ENCODE data around the gene ZNF688.
"Not testable (repeated sequence)": the region's sequence is repeated elsewhere in the genome, so short reads cannot be mapped to it uniquely, and the experiment has no call there.

ZNF688 gene

DNA sequence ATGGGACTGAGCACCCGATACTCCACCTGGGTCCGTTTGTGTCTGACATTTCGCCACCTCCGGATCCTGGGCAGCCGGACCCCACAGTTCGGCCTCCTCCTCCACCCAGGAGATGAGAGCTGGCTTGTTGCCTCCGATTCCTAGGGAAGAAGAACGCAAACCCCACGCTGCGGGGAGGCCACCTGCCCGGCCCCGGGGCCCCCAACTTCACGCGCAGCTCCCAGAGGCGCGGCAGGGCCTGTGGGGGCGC lies 13.9 kb downstream of the ZNF688 start:
- no peak for DNase-seq (ENCODE audit: low read depth in 3 of 3)

DNA sequence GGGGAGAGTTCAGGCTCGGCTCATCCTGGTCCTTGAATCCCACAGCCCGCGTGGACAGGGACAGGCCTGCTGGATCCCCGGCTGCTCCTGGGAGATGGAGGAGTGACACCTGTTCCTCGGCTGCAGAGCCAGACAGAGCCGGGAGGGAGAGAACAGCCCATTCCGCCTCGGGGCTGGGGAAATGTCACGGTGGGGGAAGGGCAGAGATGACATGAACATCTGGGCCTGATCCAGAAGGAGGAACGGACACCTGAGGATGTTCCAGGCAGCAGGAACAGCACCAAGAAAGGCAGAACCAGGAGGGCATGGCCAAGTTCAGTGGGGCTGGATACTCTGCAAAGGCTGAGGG lies 15.4 kb downstream of the ZNF688 start:
- DNase-seq (ENCODE audit: low read depth in 3 of 3), result no peak

DNA sequence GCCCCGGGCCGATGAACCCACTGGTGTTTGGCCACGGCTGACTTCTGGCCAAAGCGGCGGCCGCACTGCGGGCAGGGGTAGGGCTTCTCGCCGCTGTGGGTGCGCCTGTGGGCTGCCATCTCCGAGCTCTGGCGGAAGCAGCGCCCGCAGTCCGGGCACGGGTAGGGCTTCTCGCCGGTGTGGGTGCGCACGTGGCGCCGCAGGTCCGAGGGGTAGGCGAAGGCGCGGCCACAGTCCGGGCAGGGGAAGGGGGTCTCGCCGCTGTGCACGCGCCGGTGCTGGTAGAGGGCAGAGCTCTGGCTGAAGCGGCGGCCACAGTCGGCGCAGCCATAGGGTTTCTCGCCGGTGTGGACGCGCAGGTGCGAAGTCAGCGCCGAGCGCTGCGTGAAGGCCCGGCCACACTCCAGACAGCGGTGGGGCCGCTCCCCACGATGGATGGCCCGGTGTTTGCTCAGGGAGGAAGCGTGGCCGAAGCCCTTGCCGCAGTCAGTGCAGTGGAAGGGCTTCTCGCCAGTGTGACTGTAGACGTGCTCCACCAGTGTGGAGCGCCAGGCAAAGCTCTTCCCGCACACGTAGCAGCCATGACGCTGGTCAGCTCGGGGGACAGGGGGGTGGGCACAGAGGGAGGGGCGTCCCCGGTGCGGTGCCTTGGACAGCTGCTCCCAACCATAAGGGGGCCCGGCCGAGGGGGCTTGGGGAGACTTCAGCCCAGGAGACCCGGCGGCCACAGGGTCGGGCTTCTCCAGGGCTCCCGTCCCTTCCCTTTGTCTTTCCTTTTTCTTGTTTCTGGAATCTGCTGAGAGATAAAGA lies 16.0 kb downstream of the ZNF688 start:
- no peak for DNase-seq (ENCODE audit: low read depth in 3 of 3)

DNA sequence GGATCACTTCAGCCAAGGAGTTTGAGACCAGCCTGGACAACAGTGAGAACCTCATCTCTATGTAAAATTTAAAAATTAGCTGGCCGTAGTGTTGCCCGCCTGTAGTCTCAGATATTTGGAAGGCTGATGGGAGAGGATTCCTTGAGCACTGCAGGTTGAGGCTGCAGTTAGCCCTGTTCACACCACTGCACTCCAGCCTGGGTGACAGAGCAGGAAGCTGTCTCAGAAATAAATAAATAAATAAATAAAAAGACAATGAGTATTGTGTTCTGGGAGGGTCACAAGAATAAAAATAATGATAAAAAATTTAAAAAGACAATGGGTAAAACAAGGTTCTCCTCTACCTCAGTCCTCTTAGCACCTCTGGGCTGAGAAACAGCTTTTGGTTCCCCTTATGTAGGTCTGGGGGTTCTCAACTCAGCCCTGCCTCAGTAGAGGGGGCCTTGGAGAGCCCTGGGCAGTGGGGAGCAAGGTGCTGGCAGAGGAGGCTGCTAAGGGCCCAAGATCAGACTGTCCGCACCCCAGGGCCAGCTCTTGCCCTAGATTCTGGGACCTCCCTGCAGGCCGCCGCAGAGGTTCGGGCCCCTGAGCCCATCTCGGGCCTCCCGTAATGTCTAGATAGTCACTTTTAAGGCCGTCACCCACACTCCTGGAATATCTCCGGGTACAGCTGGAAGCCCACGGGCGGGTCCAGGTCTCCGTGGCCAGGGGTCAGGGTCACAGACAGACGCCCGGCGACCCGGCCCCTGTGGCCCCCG lies 16.8 kb downstream of the ZNF688 start:
- no peak for DNase-seq (ENCODE audit: low read depth in 3 of 3)

DNA sequence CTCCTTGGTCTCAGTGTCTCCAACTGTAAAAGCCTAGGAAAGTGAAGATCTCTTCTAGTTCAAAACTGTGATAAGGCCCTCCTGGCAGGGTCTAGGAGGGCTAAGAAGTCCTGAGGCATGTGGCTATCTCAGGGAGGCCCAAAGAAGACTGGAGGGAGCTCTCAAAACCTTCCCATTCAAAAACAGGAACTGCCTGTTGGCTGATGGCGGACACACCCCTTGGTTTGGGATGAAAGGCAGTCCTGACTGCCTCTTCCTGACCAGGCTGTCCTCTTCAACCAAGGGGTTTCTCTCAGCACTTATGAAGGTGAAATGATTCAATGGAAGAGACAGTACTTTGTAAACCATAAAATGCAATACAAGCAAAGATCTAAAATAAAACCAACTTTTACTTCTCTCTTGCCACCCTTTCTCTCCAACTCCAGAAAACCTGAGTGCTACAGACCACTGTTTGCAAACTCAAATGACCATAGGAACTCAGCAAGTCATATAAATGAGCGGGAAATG lies 18.1 kb downstream of the ZNF688 start:
- DNase-seq (ENCODE audit: low read depth in 3 of 3), result no peak

DNA sequence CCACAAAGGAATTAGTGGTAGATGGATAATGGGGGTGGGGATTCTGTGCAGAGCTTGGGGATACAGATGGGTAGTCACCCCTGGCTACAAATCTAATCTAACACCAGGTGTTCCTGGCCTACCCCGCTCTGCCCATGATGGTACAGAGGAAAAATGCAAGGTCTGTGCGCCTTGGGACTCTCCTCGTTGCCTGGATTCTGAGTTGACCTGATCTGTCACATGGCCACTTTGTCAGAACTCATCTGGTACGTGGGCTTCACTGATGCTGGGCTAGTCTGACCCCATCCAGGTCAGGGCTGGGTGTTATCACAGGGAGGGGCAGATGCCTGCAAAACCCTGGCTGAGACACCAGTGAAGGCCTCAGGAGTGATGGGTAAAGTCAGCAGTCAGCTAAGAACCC lies 18.6 kb downstream of the ZNF688 start:
- no peak for DNase-seq (ENCODE audit: low read depth in 3 of 3)

DNA sequence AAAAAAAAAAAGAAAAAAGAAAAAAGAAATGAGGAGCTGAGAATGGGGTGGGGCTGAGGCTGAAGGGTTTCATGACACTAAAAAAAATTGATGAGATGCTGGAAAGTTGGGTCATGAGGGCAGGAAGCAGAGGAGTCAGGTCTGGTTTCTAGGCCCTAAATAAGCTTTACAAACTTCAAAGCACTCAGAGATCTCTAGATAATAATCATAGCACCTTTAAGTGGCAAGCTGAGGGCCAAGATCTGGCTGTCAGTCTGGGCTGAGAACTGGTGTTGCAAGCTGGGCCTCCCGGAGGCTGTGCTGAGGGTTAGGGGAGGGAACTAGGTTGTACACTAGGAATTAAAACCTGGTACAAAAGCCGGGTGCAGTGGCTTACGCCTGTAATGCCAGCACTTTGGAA lies 19.7 kb downstream of the ZNF688 start:
- DNase-seq (ENCODE audit: low read depth in 3 of 3), result peak in 1 of 3 experiments; percentile 64

DNA sequence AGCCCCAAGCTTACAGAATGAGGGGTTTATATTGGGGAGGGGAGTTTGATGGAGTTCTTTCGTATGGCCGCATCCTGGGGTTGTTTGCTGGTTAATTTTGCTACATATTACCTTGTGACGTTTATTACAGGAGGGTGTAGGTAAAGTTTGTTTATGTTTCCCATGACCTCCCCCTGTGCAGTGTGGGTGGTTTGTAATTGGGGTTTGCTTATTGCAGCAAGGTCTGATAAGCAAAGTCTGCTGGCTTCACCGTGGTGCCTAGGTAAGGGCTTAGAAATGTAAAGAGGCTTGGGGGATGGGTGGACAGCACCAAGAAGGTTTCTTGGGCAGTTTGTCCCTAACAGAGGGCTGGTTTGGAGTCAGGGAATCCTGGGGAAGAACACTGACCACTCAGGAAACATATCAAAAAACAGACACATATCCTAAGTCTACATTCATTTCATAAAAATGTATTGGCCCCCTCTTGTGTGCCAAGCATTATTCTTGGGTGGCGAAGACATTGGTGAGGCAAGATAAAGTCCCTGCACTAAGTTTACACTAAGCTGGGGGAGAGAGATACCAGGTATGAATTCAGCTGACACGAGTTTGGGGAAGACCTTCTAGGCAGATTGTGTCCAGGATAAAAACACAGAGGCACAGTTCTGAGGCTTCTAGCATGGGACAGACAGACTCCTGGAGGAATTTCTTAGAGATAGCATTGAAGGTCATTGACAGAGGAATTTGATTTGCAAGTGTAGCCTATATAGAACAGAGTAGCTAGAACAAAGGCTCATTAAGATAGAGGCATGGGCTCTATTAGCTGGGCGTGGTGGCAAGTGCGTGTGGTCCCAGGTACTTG lies 22.9 kb downstream of the ZNF688 start:
- DNase-seq (ENCODE audit: low read depth in 3 of 3), result no peak

DNA sequence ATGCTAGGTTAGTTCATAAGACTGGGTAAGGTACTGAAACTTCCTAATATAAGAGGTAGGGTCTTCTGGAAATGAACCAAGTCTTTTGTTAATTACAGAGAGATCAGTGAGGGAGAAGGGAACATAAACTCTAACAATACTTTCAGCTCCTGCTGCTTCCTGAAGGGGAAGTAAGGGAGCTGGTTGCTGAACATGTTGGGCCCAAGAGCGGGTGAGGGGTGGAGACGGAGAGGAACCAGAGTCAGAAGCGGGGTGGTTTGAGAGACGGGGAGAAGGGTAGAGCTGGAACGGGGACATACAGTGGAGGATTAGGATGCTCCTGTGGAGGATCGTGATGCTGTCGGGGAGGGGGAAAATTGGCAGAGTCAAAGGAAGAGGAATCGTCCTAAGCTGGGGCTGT lies 25.4 kb downstream of the ZNF688 start:
- no peak for DNase-seq (ENCODE audit: low read depth in 3 of 3)

DNA sequence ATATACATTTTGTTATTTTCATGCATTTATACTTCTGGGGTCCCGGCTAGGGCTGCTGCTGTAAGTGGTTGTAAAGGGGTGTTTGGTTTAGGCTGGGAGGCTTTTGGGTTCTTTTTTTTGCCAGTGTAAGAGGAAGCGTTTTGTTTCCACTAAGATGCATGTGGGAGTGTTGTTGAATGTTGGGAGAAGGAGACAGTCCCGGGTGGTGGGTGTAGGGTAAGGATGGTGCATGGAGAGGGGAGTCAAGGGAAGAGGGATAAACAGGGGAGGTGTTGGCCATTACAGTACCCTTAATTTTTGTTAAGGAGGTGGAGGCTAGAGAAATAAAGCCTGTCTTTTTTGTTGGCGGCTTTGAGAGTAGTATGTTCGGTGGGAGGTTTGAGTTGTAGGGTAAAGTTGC lies 28.4 kb downstream of the ZNF688 start:
- DNase-seq (ENCODE audit: low read depth in 3 of 3), result no peak

DNA sequence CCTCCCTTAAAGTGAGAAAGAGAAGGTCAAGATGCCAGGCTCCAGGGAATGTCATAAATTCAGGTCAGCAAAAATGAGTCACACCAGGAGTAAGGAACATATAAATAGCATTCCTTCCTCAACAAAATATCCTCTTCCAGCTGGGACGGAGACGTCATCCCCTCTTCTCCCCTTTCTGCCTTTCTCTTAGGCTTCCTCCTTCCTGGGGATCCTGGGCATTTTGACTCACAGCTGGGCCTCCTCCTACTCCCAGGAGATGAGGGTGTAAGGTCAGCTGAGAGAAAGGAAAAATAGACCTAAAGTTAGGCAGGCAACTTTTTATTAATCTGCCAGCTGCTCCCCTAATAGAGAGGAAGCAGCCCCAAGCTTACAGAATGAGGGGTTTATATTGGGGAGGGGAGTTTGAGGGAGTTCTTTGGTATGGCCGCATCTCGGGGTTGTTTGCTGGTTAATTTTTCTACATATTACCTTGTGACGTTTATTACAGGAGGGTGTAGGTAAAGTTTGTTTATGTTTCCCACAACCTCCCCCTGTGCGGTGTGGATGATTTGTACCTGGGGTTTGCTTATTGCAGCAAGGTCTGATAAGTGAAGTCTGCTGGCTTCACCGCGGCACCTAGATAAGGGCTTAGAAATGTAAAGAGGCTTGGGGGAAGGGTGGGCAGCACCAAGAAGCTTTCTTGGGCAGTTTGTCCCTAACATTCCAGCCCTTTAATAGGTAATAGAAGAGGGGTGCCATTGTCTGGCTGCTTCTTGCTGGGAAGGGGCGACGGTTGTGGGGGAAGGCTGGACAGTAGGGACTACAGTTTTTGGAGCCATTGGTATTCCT lies 29.8 kb downstream of the ZNF688 start:
- no peak for DNase-seq (ENCODE audit: low read depth in 3 of 3)

DNA sequence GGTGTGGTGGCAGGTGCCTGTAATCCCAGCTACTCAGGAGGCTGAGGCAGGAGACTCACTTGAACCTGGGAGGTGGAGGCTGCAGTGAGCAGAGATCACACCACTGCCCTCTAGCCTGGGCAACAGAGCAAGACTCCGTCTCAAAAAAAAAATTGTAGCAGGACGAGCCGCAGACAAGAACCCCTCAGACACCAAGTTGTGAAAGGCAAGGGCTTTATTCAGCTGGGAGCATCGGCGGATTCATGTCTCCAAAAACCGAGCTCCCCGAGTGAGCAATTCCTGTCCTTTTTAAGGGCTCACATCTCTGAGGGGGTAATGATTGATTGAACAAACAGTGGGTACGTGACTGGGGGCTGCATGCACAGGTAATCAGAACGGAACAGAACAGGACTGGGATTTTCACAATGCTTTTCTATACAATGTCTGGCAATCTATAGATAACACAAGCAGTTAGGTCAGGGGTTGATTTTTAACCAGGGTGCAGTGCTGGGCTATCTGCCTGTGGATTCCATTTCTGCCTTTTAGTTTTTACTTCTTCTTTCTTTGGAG lies 30.5 kb downstream of the ZNF688 start:
- DNase-seq (ENCODE audit: low read depth in 3 of 3), result not testable (repeated sequence)

DNA sequence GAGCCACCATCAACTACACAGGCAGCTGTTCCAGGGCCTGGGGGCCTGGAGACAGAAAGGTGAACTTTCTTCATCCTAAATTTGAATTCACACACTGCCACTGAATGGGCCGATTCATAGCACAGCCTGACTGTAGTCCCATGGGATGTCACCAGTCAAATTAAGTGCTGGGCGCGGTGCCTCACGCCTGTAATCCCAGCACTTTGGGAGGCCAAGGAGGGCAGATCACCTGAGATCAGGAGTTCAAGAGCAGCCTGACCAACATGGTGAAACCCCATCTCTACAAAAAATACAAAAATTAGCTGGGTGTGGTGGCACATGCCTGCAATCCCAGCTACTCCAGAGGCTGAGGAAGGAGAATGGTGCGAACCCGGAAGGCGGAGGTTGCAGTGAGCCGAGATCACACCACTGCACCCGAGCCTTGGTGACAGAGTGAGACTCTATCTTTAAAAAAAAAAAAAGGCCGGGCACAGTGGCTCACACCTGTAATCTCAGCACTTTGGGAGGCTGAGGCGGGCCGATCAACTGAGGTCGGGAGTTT lies 31.5 kb downstream of the ZNF688 start:
- not testable (repeated sequence) for DNase-seq (ENCODE audit: low read depth in 3 of 3)

DNA sequence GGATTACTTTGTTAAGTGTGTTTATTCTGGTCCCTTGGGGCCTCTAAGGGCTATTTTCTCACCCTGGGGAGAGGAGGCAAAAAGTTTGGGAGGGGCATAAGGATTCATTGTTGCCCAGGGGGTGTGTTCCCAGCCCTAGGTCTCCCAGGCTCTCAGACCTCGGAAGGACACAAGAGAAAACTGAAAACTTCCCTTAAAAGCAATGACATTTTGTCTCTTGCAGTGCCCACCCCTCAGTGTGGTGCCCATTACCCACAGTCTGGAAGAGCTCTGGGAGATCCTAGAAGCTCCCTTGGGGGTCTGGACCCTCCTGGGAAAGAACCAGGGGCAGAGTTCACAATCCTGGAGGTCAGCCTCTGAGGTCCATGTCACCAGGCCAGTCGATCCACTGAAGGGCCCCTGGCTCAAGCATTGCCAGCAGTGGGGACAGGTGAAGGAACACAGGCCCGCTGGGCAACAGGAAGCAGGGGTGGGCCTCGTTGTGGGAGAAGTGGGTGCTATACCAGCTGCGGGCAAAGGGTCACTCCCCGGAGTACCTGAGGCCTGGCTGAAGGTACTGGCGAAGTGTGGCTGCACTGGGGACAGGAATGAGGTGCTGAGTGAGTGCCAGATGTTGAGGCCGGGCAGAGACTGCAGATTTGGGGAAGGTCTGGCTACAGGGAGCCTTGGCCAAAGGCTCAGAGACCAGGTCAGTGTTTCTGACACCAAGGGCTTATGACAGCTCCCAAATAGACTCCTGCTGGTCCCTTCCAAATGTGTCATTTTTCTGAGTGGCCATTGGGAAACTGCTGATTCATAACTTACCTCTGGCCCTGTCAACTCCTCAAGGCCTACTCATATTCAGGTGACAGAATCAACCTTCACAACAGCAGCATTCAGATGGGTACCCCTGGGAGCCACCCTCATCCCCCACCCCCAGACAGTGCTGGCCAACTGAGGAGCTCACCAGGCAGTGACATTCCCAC lies 32.2 kb downstream of the ZNF688 start:
- no peak for DNase-seq (ENCODE audit: low read depth in 3 of 3)

DNA sequence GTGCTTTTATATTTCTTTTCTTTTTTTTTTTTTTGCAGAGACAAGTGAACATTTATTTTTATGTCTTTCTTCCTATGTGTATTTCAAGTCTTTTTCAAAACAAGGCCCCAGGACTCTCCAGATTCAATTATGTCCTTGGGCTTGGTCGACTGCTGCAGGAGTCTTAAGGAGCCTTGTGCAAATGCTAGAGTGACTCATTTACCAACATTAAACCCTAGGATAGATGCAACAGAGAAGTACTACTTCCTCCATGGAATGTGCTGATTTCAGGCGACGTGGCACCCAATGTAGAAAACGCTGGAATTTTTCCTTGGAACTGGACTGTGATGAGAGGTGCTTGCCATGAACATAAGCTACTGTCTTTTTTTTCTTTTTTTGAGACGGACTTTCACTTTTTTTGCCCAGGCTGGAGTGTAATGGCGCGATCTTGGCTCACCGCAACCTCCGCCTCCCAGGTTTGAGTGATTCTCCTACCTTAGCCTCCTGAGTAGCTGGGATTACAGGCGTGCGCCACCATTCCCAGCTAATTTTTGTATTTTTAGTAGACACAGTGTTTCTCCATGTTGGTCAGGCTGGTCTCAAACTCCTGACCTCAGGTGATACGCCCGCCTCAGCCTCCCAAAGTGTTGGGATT lies 35.0 kb downstream of the ZNF688 start:
- DNase-seq (ENCODE audit: low read depth in 3 of 3), result not testable (repeated sequence)

DNA sequence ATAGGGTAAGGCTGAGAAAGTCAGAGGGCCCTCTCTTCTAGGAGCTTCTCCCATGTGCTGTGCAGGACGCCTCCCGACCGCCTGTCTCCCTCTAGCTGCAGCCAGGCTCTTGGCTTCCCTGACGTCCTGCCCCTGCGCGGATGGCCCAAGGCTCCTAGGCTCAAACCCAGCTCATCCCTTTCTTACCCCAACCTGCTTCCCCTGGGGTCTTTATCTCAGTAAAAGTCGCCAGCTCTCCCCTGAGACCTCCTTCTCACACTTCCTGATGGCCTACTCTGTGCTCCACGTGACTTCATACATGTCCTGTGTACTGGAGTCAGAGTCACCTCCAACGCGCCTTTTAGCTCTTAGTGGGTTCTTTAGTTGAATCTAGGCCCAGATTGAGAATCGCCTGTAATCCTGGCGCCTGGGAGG lies 35.7 kb downstream of the ZNF688 start:
- DNase-seq (ENCODE audit: low read depth in 3 of 3), result peak in 1 of 3 experiments; percentile 69

DNA sequence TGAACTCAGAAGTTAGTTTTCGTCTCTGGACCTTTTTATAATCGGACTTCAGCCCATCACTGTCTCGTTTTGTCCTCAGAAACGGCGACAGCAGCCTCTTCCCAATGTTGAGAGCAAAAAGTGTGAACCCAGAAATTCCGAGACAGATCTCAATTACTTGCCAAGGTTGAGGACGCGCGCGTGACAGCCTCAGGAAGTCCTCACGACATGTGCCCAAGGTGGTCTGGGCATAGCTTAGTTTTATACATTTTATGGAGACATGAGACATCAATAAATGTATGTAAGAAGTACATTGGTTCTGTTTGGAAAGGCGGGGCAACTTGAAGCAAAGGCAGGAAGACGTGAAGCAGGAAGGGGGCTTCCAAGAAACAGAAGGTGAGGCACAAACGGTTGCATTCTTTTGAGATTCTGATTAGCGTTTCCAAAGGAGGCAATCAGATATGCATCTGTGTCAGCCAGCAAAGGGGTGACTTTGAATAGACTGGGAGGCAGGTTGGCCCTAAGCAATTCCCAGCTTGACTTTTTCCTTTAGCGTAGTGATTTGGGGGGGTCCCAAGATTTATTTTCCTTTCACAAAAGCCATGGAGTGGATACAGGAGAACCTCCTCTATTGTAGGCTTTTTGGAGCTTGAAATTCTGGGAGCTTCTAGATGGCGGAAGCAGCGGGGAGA lies 36.3 kb downstream of the ZNF688 start:
- DNase-seq (ENCODE audit: low read depth in 3 of 3), result no peak

DNA sequence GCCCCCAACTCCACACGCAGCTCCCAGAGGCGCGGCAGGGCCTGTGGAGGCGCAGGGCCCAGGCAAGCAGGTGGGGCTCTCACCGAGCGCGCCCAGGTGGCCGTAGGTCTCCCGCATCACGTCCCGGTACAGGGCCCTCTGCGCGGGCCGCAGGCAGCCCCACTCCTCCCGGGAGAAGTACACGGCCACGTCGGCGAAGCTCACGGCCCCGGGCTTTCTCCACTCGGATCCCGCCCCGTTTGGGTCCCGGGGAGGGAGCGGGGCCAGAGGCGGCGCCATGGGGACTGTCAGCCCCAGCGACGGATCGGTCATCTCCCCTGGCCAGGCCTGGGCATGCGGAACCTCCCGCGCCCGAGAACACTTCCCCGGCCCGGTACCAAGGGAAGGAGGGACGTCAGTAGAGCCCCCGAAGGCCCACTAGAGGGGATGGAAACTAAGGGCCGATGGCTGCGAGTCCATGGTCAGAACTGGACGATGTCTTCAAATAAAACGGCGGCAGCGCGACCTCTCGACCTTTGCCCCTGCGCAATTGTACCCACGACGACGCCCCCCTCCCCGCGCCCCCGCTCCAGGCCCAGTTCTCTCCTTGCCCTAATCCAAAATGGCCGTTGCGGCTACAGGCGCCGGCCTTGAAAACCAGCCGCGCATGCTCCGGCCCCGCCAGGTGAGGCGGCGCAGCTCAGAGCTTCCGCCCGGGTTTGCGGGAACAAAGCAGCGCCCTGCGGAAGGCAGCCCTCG lies 37.0 kb downstream of the ZNF688 start, which contains the start of gene ZNF747:
Gene ZNF747, minus strand, starts transcription at position 491 of the 738 bp plus-strand sequence. Its CDS starts 179 bp downstream, at position 312.
- peak; percentile 83 to 92 (median 86) for DNase-seq (ENCODE audit: low read depth in 3 of 3)

Measured in stimulated activated CD4-positive, alpha-beta T cell treated with anti-CD3 and anti-CD28 coated beads, TNF-alpha, amount 100 ng/mL, for 24 hours (primary cell).